GM19025 (cell line): Measurements from ENCODE around the gene DIO3.

Experiments used
- ATAC-seq: cut with Tn5 transposase; IDR thresholded peaks from one replicate; pipeline ENCODE4 v1.9.1; 2021; ENCODE audit warnings: mild to moderate bottlenecking, low read depth, moderate library complexity; ENCODE audit not compliant: unreplicated experiment

The DIO3 gene

GRCh38 chr14:101578489-101578888 is 17.2 kb downstream of the DIO3 start:
- no peak for ATAC-seq

GRCh38 chr14:101579372-101580080 is 18.2 kb downstream of the DIO3 start:
- no peak for ATAC-seq

GRCh38 chr14:101581806-101582205 is 20.5 kb downstream of the DIO3 start:
- ATAC-seq, result no peak

GRCh38 chr14:101582294-101582693 is 21.0 kb downstream of the DIO3 start:
- no peak for ATAC-seq

- ATAC-seq, result no peak
Measured at GRCh38 chr14:101583006-101583714, 21.9 kb downstream of the DIO3 start.

GRCh38 chr14:101583715-101584054 is 22.4 kb downstream of the DIO3 start:
- ATAC-seq, result no peak

GRCh38 chr14:101584055-101584859 is 23.0 kb downstream of the DIO3 start:
- no peak for ATAC-seq

GRCh38 chr14:101585211-101585610 is 23.9 kb downstream of the DIO3 start:
- no peak for ATAC-seq

GRCh38 chr14:101586531-101587430 is 25.5 kb downstream of the DIO3 start:
- no peak for ATAC-seq

GRCh38 chr14:101587441-101587911 is 26.2 kb downstream of the DIO3 start:
- ATAC-seq, result no peak

- no peak for ATAC-seq
Measured at GRCh38 chr14:101588286-101588975, 27.1 kb downstream of the DIO3 start.

- no peak for ATAC-seq
Measured at GRCh38 chr14:101588990-101589389, 27.7 kb downstream of the DIO3 start.

GRCh38 chr14:101589486-101590015 is 28.3 kb downstream of the DIO3 start:
- no peak for ATAC-seq

- no peak for ATAC-seq
Measured at GRCh38 chr14:101590062-101590461, 28.8 kb downstream of the DIO3 start.

GRCh38 chr14:101590616-101591015 is 29.3 kb downstream of the DIO3 start:
- no peak for ATAC-seq

GRCh38 chr14:101591121-101591520 is 29.8 kb downstream of the DIO3 start:
- no peak for ATAC-seq

GRCh38 chr14:101591582-101591981 is 30.3 kb downstream of the DIO3 start:
- no peak for ATAC-seq

- no peak for ATAC-seq
Measured at GRCh38 chr14:101593411-101594238, 32.3 kb downstream of the DIO3 start.
